HepG2 (cell line): ENCODE results near the gene SOST. TPM values are rescaled to one million over a fixed set of nuclear protein-coding genes. Genes with fewer than 3 reads are reported as not detected.
A peak's percentile ranks its signal among the peaks of the same experiment; 100 is the strongest.

Experiments
- ATAC-seq: fragments of 200-7000 bp; cut with Tn5 transposase; 3 replicates; pipeline ENCODE4 v1.9.1; 2020; ENCODE audit warnings: mild to moderate bottlenecking, moderate library complexity
- BruUV-seq: library from RNA; stranded (reverse); fragments of 400-500 nt; replicated peaks from 2 replicates; lab custom pipeline; 2021; lab: Mats Ljungman, UMichigan
- CTCF ChIA-PET: fragments of 300-600 bp; formaldehyde crosslinking; extraction: SDS; loops from one replicate; lab custom pipeline; 2021; ENCODE audit warnings: low total read pairs, inconsistent platforms, low intra/inter-chr PET ratio; lab: Yijun Ruan, JAX
- POLR2A ChIA-PET: fragments of 350-600 bp; sonication (Branson Sonifier 250); formaldehyde crosslinking; loops from one replicate; lab custom pipeline; 2020; ENCODE audit warnings: antibody characterized with exemption, inconsistent platforms; lab: Yijun Ruan, JAX
- DNase-seq: peaks from one replicate; pipeline ENCODE4 v3.0.0-alpha.2; 2015; ENCODE audit warnings: low spot score
- FAIRE-seq: peaks from 3 replicates; lab custom pipeline; 2011; peaks lifted over from hg19 to GRCh38; lab: Jason Lieb, UNC
- H2AFZ ChIP-seq: one replicate; pipeline ENCODE4 v1.6.1; 2011; ENCODE audit warnings: low read length, inconsistent platforms
- H3K27ac ChIP-seq: fragments of 300-600 bp; 3 replicates; pipeline ENCODE4 v1.8.0; 2011; ENCODE audit warnings: mixed run types, mild to moderate bottlenecking, mixed read lengths, low read length, inconsistent platforms; ENCODE audit not compliant: insufficient read depth; ENCODE audit errors: extremely low read length
- H3K27me3 ChIP-seq, 2 experiments: fragments of 200-600 bp in 1 of 2; 2 replicates in 1 of 2; 3 replicates in 1 of 2; pipeline versions ENCODE4 v1.6.0 to v1.8.0; 2011; ENCODE audit warnings: low read length in 2 of 2, mild to moderate bottlenecking in 2 of 2, moderate library complexity in 2 of 2, inconsistent platforms in 1 of 2; ENCODE audit not compliant: insufficient read depth in 2 of 2, control insufficient read depth in 1 of 2
- H3K36me3 ChIP-seq, 2 experiments: fragments of 200-600 bp in 1 of 2; replicated peaks in 1 of 2; 2 replicates in 1 of 2; 3 replicates in 1 of 2; pipeline versions ENCODE4 v1.5.1 to v1.8.0; 2011; ENCODE audit warnings: low read length in 2 of 2, inconsistent platforms in 1 of 2; ENCODE audit not compliant: insufficient read depth in 2 of 2, control insufficient read depth in 1 of 2
- H3K4me1 ChIP-seq: 2 replicates; pipeline ENCODE4 v1.5.1; 2012; ENCODE audit warnings: low read length, inconsistent platforms; ENCODE audit not compliant: insufficient read depth
- H3K4me2 ChIP-seq: 2 replicates; pipeline ENCODE4 v1.6.0; 2011; ENCODE audit warnings: low read depth, low read length, inconsistent platforms
- H3K4me3 ChIP-seq, 3 experiments: fragments of 200-600 bp in 1 of 3; sonication (generic), shearing (Covaris generic) in 1 of 3; replicated peaks in 1 of 3; 2 replicates each; pipeline ENCODE4 v1.5.1; 2011 to 2016; ENCODE audit warnings: low read length in 3 of 3, inconsistent platforms in 2 of 3, low read depth in 2 of 3, mild to moderate bottlenecking in 2 of 3, control low read depth in 1 of 3, mixed read lengths in 1 of 3; ENCODE audit not compliant: insufficient read depth in 1 of 3
- H3K79me2 ChIP-seq: one replicate; pipeline ENCODE4 v1.6.1; 2011; ENCODE audit warnings: low read length, inconsistent platforms; ENCODE audit not compliant: insufficient read depth
- H3K9ac ChIP-seq: 2 replicates; pipeline ENCODE4 v1.6.0; 2011; ENCODE audit warnings: mild to moderate bottlenecking, low read depth, low read length, inconsistent platforms; ENCODE audit not compliant: insufficient read depth
- H3K9me3 ChIP-seq: 2 replicates; pipeline ENCODE4 v1.5.1; 2012; ENCODE audit warnings: mild to moderate bottlenecking, low read length
- H4K20me1 ChIP-seq: 2 replicates; pipeline ENCODE4 v1.6.0; 2011; ENCODE audit warnings: inconsistent platforms, mild to moderate bottlenecking, low read length, moderate library complexity; ENCODE audit not compliant: insufficient read depth
- HBP1 ChIP-seq: IDR thresholded peaks from 2 replicates; pipeline ENCODE4 v1.6.1; 2016; ENCODE audit warnings: low read depth, control low read depth
- MAFF ChIP-seq: IDR thresholded peaks from 2 replicates; pipeline ENCODE4 v1.6.1; 2011; ENCODE audit warnings: low read depth, low read length, improper control_type of control experiment
- MAFK ChIP-seq, 2 experiments: IDR thresholded peaks in 1 of 2; conservative IDR thresholded peaks in 1 of 2; 2 replicates each; pipeline ENCODE4 v1.6.1; 2011; ENCODE audit warnings: improper control_type of control experiment in 2 of 2, low read length in 2 of 2
- MTA1 ChIP-seq: sonication (generic); formaldehyde crosslinking; IDR thresholded peaks from 2 replicates; pipeline ENCODE4 v1.4.0; 2020; ENCODE audit warnings: missing genetic modification reagents, mild to moderate bottlenecking, borderline replicate concordance
- NFE2L2 ChIP-seq: fragments of 150-350 bp; IDR thresholded peaks from 2 replicates; pipeline ENCODE4 v1.6.1; 2014; ENCODE audit warnings: low read length
- SP140L ChIP-seq: sonication (generic); formaldehyde crosslinking; IDR thresholded peaks from 2 replicates; pipeline ENCODE4 v1.4.0; 2020; ENCODE audit warnings: missing genetic modification reagents, borderline replicate concordance
- SRF ChIP-seq: IDR thresholded peaks from 2 replicates; pipeline ENCODE4 v1.6.1; 2011; ENCODE audit warnings: mild to moderate bottlenecking, low read depth, low read length, moderate library complexity
- TOPORS ChIP-seq: sonication (generic); formaldehyde crosslinking; IDR thresholded peaks from 2 replicates; pipeline ENCODE4 v1.8.0; 2023; ENCODE audit warnings: mild to moderate bottlenecking, missing genetic modification reagents
- WGBS: methylation state at CpG from one replicate; pipeline ENCODE4 v1.1.6; 2017; ENCODE audit warnings: low lambda C conversion rate; 5-methylcytosine and 5-hydroxymethylcytosine counted together
- in situ Hi-C: cut with HindIII; loops from 2 replicates; pipeline ENCODE4 v1.10.0; 2017; ENCODE audit warnings: low pct_unique_long_range_greater_than_20kb; ENCODE audit not compliant: extremely low pct_ligation_motif_present
- intact Hi-C: fragments of 100-400 bp; cut with micrococcal nuclease; formaldehyde crosslinking; loops from one replicate; pipeline ENCODE4 v1.10.0; 2022; ENCODE audit not compliant: unreplicated experiment
- polyA plus RNA-seq, 8 experiments: library from polyadenylated mRNA; depleted of rRNA in 3 of 8; stranded (reverse) in 7 of 8; unstranded in 1 of 8; fragments of >200 nt; fragmentation: Illumina TruSeq in 4 of 8; extraction: Trizol in 4 of 8; gene quantifications; 2 replicates each; pipeline versions ENCODE4 v1.2.1 to v1.2.3, GENCODE V29; 2011 to 2016; ENCODE audit warnings: low read depth in 4 of 8, missing spikeins in 1 of 8, mixed read lengths in 1 of 8; ENCODE audit not compliant: insufficient read depth in 1 of 8
- total RNA-seq, 5 experiments: library from RNA; depleted of rRNA; stranded (reverse); fragments of >200 nt; fragmentation: Illumina TruSeq; extraction: Trizol; gene quantifications; 2 replicates each; pipeline ENCODE4 v1.2.3, GENCODE V29; 2016; ENCODE audit warnings: low read depth in 1 of 5

SOST gene
- total and polyA plus RNA-seq, 2 of the 13 experiments (the other 11 are each of a cell fraction or from before 2014, with no cell fraction given), result not detected

- H3K27me3 ChIP-seq, result peaks cover 5 to 67% of the 10 kb centered on the region in 2 experiments; a peak in 4 of 5 replicates
- in situ Hi-C loops (no loop called here), intact Hi-C loops (no loop called here)
- DNase-seq, result no peak
- no peak overlapping the region for H3K4me2 ChIP-seq
- no TSS peak for BruUV-seq
- TF ChIP-seq TOPORS (CRISPR knock-in tag), result no peak
- no peak for TF ChIP-seq MTA1 (CRISPR knock-in tag)
- no peak for TF ChIP-seq SRF
- TF ChIP-seq HBP1 (CRISPR knock-in tag), result no peak
- TF ChIP-seq NFE2L2, result peak; percentile 39; the same call in 1 of the 2 replicates
- TF ChIP-seq SP140L (CRISPR knock-in tag), result no peak
- TF ChIP-seq MAFF, result peak; percentile 58
- peak; percentile 63 to 73 for TF ChIP-seq MAFK (conservative IDR thresholded peaks at IDR 0.05 in 1 of 2, IDR thresholded peaks at IDR 0.05 in 1 of 2; ENCODE audit: low read length in 2 of 2)
- CTCF ChIA-PET, result no interaction called here
- POLR2A ChIA-PET, result no interaction called here
- no peaks in the 10 kb centered on the region for H3K36me3 ChIP-seq
- FAIRE-seq, result no peak
- 45% methylated on average over 6 of the region's 6 CpGs for WGBS
- peaks cover 30% of the 10 kb centered on the region for H3K4me1 ChIP-seq
- H3K9me3 ChIP-seq, result no peaks in the 10 kb centered on the region
- H3K4me3 ChIP-seq, result no peak overlapping the region
- no peak for ATAC-seq
- no peak overlapping the region for H3K27ac ChIP-seq
- H2AFZ ChIP-seq, result no peak overlapping the region
- H4K20me1 ChIP-seq, result no peaks in the 10 kb centered on the region
- H3K9ac ChIP-seq, result no peak overlapping the region
- no peaks in the 10 kb centered on the region for H3K79me2 ChIP-seq
These were observed 40.7 kb downstream of the SOST start for GRCh38 chr17:43717913-43718312.
